HG02642 (cell line): ENCODE results near the gene MICALL1.
"Not testable (repeated sequence)": the region's sequence is repeated elsewhere in the genome, so short reads cannot be mapped to it uniquely, and the experiment has no call there.

Experiments used
- ATAC-seq: cut with Tn5 transposase; IDR thresholded peaks from one replicate; pipeline ENCODE4 v1.9.1; 2021; ENCODE audit warnings: mild to moderate bottlenecking; ENCODE audit not compliant: unreplicated experiment, poor library complexity

MICALL1 gene

GRCh38 chr22:37926771-37927636, 20.9 kb downstream of the MICALL1 start:
- ATAC-seq = no peak

- no peak for ATAC-seq
These were observed 21.5 kb downstream of the MICALL1 start for GRCh38 chr22:37927637-37927936.

- no peak for ATAC-seq
These were observed 23.3 kb downstream of the MICALL1 start for GRCh38 chr22:37929390-37929789.

- ATAC-seq = no peak
These were observed 24.3 kb downstream of the MICALL1 start for GRCh38 chr22:37930270-37930951.

- no peak for ATAC-seq
These were observed 24.9 kb downstream of the MICALL1 start for GRCh38 chr22:37930952-37931440.

GRCh38 chr22:37931893-37932389, 25.8 kb downstream of the MICALL1 start:
- ATAC-seq = no peak

- ATAC-seq = no peak
These were observed 26.3 kb downstream of the MICALL1 start for GRCh38 chr22:37932401-37932800.

GRCh38 chr22:37932821-37933578, 26.9 kb downstream of the MICALL1 start:
- ATAC-seq = no peak

- peak; percentile 85 for ATAC-seq
These were observed 27.7 kb downstream of the MICALL1 start for GRCh38 chr22:37933711-37934376.

GRCh38 chr22:37940698-37941376, 34.7 kb downstream of the MICALL1 start:
- ATAC-seq = no peak

GRCh38 chr22:37942133-37942532, 36.0 kb downstream of the MICALL1 start:
- no peak for ATAC-seq

- ATAC-seq = no peak
These were observed 37.2 kb downstream of the MICALL1 start for GRCh38 chr22:37943136-37943824.

- no peak for ATAC-seq
These were observed 37.7 kb downstream of the MICALL1 start for GRCh38 chr22:37943825-37944198.

GRCh38 chr22:37944423-37944822, 38.3 kb downstream of the MICALL1 start:
- not testable (repeated sequence) for ATAC-seq

- ATAC-seq = not testable (repeated sequence)
These were observed 41.2 kb downstream of the MICALL1 start for GRCh38 chr22:37947142-37947795.

- no peak for ATAC-seq
These were observed 45.2 kb downstream of the MICALL1 start for GRCh38 chr22:37951305-37951704.

- ATAC-seq = not testable (repeated sequence)
These were observed 46.5 kb downstream of the MICALL1 start for GRCh38 chr22:37952629-37953028.

- ATAC-seq = peak; percentile 3
These were observed 47.0 kb downstream of the MICALL1 start for GRCh38 chr22:37953062-37953436.
